Gastroesophageal sphincter (tissue), 4 donors: ENCODE results near the gene ZNF429. TPM values are rescaled to one million over a fixed set of nuclear protein-coding genes. Genes with fewer than 3 reads are reported as not detected.

Experiments used
- ATAC-seq: fragments of 150-250 bp; one replicate; pipeline ENCODE4 v1.9.1; 2016; ENCODE audit warnings: mild to moderate bottlenecking, moderate library complexity
- H3K27ac ChIP-seq, 4 donors: fragments of 200-600 bp; sonication (generic) in 3 of 4; 1 replicate in 3 of 4; 2 replicates in 1 of 4; pipeline ENCODE4 v1.5.1; 2016 to 2019
- H3K27me3 ChIP-seq: fragments of 200-600 bp; sonication (generic); one replicate; pipeline ENCODE4 v1.5.1; 2019
- H3K36me3 ChIP-seq, 2 donors: fragments of 200-600 bp; sonication (generic); one replicate each; pipeline ENCODE4 v1.5.1; 2019; ENCODE audit warnings: control low read depth in 1 of 2
- H3K4me1 ChIP-seq, 3 donors: fragments of 200-600 bp; sonication (generic); 1 replicate in 2 of 3; 2 replicates in 1 of 3; pipeline ENCODE4 v1.5.1; 2016 to 2019; ENCODE audit warnings: control low read depth in 2 of 3
- H3K4me3 ChIP-seq, 2 donors: fragments of 200-600 bp; sonication (generic); one replicate each; pipeline ENCODE4 v1.5.1; 2019; ENCODE audit warnings: mild to moderate bottlenecking in 1 of 2, moderate library complexity in 1 of 2
- H3K9me3 ChIP-seq, 3 donors: fragments of 200-600 bp; sonication (generic); one replicate each; pipeline ENCODE4 v1.5.1; 2017 to 2019; ENCODE audit warnings: control low read depth in 2 of 3
- EP300 ChIP-seq: sonication (generic); formaldehyde crosslinking; IDR thresholded peaks from one replicate; pipeline ENCODE4 v1.6.1; 2017; ENCODE audit warnings: antibody characterized with exemption, mild to moderate bottlenecking
- POLR2A ChIP-seq, 2 donors: fragments of 450-650 bp; IDR thresholded peaks; one replicate each; pipeline ENCODE4 v1.6.1; 2017; ENCODE audit warnings: antibody characterized with exemption in 2 of 2, mild to moderate bottlenecking in 2 of 2, moderate library complexity in 1 of 2
- POLR2AphosphoS5 ChIP-seq: sonication (generic); formaldehyde crosslinking; IDR thresholded peaks from one replicate; pipeline ENCODE4 v1.6.1; 2017; ENCODE audit warnings: antibody characterized with exemption
- WGBS, 2 donors: methylation state at CpG; one replicate each; pipeline ENCODE4 v1.1.5; 2018; ENCODE audit warnings: low coverage in 1 of 2; 5-methylcytosine and 5-hydroxymethylcytosine counted together
- total RNA-seq, 4 donors: library from RNA; depleted of rRNA; stranded (reverse); fragments of >200 nt; gene quantifications; one replicate each; pipeline ENCODE4 v1.1.0, GENCODE V29; 2016
- TF ChIP-seq, protein P1 (sequence below), 4 experiments: fragments of 200-600 bp in 2 of 4; fragments of 450-650 bp in 2 of 4; sonication (generic) in 1 of 4; IDR thresholded peaks; one replicate each; pipeline ENCODE4 v1.5.1; 2017 to 2019; ENCODE audit warnings: antibody characterized with exemption in 4 of 4, mild to moderate bottlenecking in 2 of 4, moderate library complexity in 2 of 4

The ZNF429 gene
- total RNA-seq, 4 donors from 2014 or later: 6.4 to 20.2 (median 10.0) TPM

GRCh38 chr19:21574607-21575006, 69.2 kb downstream of the ZNF429 start:
- Histone ChIP-seq H3K4me1 (no peaks in the 10 kb centered on the region), H3K27me3 (no peaks in the 10 kb centered on the region), H3K9me3 (peaks cover 0 to 41% (median 0%) of the 10 kb centered on the region in 3 donors), H3K36me3 (no peaks in the 10 kb centered on the region), H3K27ac (no peak overlapping the region), H3K4me3 (no peak overlapping the region)
- TF ChIP-seq, protein P1, sequence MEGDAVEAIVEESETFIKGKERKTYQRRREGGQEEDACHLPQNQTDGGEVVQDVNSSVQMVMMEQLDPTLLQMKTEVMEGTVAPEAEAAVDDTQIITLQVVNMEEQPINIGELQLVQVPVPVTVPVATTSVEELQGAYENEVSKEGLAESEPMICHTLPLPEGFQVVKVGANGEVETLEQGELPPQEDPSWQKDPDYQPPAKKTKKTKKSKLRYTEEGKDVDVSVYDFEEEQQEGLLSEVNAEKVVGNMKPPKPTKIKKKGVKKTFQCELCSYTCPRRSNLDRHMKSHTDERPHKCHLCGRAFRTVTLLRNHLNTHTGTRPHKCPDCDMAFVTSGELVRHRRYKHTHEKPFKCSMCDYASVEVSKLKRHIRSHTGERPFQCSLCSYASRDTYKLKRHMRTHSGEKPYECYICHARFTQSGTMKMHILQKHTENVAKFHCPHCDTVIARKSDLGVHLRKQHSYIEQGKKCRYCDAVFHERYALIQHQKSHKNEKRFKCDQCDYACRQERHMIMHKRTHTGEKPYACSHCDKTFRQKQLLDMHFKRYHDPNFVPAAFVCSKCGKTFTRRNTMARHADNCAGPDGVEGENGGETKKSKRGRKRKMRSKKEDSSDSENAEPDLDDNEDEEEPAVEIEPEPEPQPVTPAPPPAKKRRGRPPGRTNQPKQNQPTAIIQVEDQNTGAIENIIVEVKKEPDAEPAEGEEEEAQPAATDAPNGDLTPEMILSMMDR (IDR thresholded peaks at IDR 0.05): no peak
- TF ChIP-seq EP300 (no peak), POLR2AphosphoS5 (no peak), POLR2A (IDR thresholded peaks at IDR 0.05) (no peak)
- no peak for ATAC-seq
- 53 to 69% methylated on average over 2 of the region's 2 CpGs for WGBS, 2 donors

DNA sequence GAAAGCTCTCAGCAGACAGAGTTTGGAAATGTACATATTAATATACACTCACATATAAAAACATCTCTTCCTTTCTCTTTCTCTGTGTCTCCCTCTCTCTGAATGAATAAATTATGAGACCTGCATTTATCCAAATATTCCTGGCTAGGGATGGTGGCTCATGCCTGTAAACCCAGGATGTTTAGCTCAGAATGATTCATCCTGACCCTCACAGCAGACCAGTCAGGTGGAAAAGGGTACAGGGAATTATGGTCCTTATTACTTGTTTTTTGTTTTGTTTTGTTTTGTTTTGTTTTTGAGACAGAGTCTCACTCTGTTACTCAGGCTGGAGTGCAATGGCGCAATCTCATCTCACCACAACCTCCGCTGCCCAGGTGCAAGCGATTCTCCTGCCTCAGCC, 71.1 kb downstream of the ZNF429 start:
- WGBS, 2 donors: 94 to 100% methylated on average over 1 to 3 of the region's 3 CpGs
- H3K27me3 ChIP-seq: no peaks in the 10 kb centered on the region
- no peak overlapping the region for H3K4me3 ChIP-seq
- no peaks in the 10 kb centered on the region for H3K36me3 ChIP-seq
- ATAC-seq: no peak
- no peak overlapping the region for H3K27ac ChIP-seq
- TF ChIP-seq POLR2A (IDR thresholded peaks at IDR 0.05) (no peak), POLR2AphosphoS5 (no peak), EP300 (no peak)
- TF ChIP-seq, protein P1 (IDR thresholded peaks at IDR 0.05): no peak
- H3K4me1 ChIP-seq: no peaks in the 10 kb centered on the region
- H3K9me3 ChIP-seq: peaks cover 0 to 29% (median 0%) of the 10 kb centered on the region in 3 donors

DNA sequence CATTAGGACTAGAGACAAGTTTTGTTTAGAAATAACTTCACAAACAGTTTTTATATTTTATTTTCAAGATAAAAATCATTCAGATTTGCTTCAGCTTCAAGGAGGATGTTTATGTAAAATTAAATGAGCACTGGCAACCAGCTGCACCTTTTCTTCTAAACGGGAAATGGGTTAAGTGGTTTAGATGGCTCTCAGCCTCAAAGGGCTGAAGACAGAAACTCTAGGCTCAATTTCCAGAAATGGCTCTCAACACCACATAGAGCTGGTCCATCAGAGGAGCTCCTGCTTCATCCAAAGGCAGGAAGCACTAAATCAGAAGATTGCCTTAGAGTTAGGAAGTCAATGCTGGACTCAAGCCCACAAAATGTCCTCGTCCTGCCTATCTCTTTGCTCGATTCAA, 74.7 kb downstream of the ZNF429 start:
- H3K4me3 ChIP-seq: no peak overlapping the region
- TF ChIP-seq, protein P1 (IDR thresholded peaks at IDR 0.05): no peak
- TF ChIP-seq POLR2A (IDR thresholded peaks at IDR 0.05): no peak
- TF ChIP-seq EP300: no peak
- no peak for TF ChIP-seq POLR2AphosphoS5
- no peak for ATAC-seq
- peaks cover 7% of the 10 kb centered on the region for H3K27me3 ChIP-seq
- no peaks in the 10 kb centered on the region for H3K36me3 ChIP-seq
- H3K9me3 ChIP-seq: peaks cover 0 to 26% (median 0%) of the 10 kb centered on the region in 3 donors
- no peaks in the 10 kb centered on the region for H3K4me1 ChIP-seq
- WGBS, 2 donors: 52 to 53% methylated on average over 3 of the region's 3 CpGs
- no peak overlapping the region for H3K27ac ChIP-seq

GRCh38 chr19:21580818-21581217, 75.4 kb downstream of the ZNF429 start:
- H3K4me3 ChIP-seq: no peak overlapping the region
- 88 to 93% methylated on average over 1 of the region's 1 CpG for WGBS, 2 donors

More at GRCh38 chr19:21580818-21581217, 75.4 kb downstream of the ZNF429 start:
- Histone ChIP-seq H3K4me1 (peaks cover 0 to 3% (median 0%) of the 10 kb centered on the region in 3 donors), H3K36me3 (no peaks in the 10 kb centered on the region), H3K9me3 (peaks cover 0 to 31% (median 0%) of the 10 kb centered on the region in 3 donors), H3K27me3 (peaks cover 11% of the 10 kb centered on the region), H3K27ac (no peak overlapping the region)
- TF ChIP-seq POLR2A (IDR thresholded peaks at IDR 0.05) (no peak), POLR2AphosphoS5 (no peak), EP300 (no peak)
- TF ChIP-seq, protein P1 (IDR thresholded peaks at IDR 0.05): no peak
- no peak for ATAC-seq
